Neutrophil (primary cell): Measurements from ENCODE around the gene NDUFV1.

ENCODE experiments used
- H3K27ac ChIP-seq: fragments of 200-600 bp; sonication (generic); 2 replicates; pipeline ENCODE4 v1.5.1; 2016; ENCODE audit warnings: mild to moderate bottlenecking, moderate library complexity
- H3K27me3 ChIP-seq: fragments of 200-600 bp; sonication (generic); 2 replicates; pipeline ENCODE4 v1.6.0; 2016; ENCODE audit warnings: mild to moderate bottlenecking
- H3K36me3 ChIP-seq: fragments of 200-600 bp; sonication (generic); 2 replicates; pipeline ENCODE4 v1.5.1; 2017
- H3K4me1 ChIP-seq, 2 experiments: fragments of 200-600 bp in 1 of 2; sonication (generic) in 1 of 2; 1 replicate in 1 of 2; 2 replicates in 1 of 2; pipeline versions ENCODE4 v1.5.1 to v1.6.1; 2013 to 2016; ENCODE audit warnings: low read depth in 1 of 2, low read length in 1 of 2, mild to moderate bottlenecking in 1 of 2, moderate library complexity in 1 of 2; ENCODE audit not compliant: control insufficient read depth in 1 of 2, insufficient read depth in 1 of 2
- H3K4me3 ChIP-seq, 2 experiments: fragments of 200-600 bp in 1 of 2; sonication (generic) in 1 of 2; 1 replicate in 1 of 2; 2 replicates in 1 of 2; pipeline ENCODE4 v1.5.1; 2013 to 2016; ENCODE audit warnings: low read depth in 1 of 2, low read length in 1 of 2, mild to moderate bottlenecking in 1 of 2, moderate library complexity in 1 of 2
- H3K9me3 ChIP-seq: fragments of 200-600 bp; sonication (generic); 2 replicates; pipeline ENCODE4 v1.5.1; 2016
- TF ChIP-seq, protein P1 (sequence below): fragments of 200-600 bp; sonication (generic); IDR thresholded peaks from 2 replicates; pipeline ENCODE4 v1.5.1; 2016; ENCODE audit warnings: antibody characterized with exemption

Gene NDUFV1

DNA sequence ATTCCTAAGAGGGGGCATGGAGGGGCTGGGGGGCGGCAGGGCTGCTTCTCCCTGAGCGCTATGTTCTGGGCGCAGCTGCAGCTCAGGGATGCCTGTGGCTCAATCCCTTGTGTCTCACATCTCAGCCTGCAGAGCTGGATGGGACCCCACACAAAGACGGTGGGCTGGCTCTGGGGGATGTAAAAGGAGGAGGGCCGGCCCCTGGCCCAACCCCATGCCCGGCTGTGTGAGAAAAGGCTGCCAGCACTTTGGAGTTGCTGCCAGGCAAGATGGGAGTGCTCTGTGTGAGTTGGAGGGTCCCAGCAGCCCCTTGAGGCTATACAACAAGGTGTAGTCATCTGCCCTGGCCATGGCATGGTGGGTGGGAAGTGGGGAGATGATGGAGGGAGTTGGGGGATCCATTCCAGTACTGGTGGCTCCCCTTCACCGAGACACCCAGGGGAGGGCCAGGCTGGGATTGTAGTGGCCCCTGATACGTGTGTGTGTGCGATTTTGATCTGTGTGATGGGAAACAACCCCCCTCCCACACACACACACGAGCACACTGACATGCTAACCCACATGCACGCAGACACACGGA, 34.1 kb downstream of the NDUFV1 start:
- Histone ChIP-seq H3K27me3 (peaks cover 13% of the 10 kb centered on the region), H3K4me1 (no peaks in the 10 kb centered on the region), H3K4me3 (no peak overlapping the region), H3K9me3 (no peaks in the 10 kb centered on the region), H3K27ac (no peak overlapping the region), H3K36me3 (no peaks in the 10 kb centered on the region)
- TF ChIP-seq, protein P1, sequence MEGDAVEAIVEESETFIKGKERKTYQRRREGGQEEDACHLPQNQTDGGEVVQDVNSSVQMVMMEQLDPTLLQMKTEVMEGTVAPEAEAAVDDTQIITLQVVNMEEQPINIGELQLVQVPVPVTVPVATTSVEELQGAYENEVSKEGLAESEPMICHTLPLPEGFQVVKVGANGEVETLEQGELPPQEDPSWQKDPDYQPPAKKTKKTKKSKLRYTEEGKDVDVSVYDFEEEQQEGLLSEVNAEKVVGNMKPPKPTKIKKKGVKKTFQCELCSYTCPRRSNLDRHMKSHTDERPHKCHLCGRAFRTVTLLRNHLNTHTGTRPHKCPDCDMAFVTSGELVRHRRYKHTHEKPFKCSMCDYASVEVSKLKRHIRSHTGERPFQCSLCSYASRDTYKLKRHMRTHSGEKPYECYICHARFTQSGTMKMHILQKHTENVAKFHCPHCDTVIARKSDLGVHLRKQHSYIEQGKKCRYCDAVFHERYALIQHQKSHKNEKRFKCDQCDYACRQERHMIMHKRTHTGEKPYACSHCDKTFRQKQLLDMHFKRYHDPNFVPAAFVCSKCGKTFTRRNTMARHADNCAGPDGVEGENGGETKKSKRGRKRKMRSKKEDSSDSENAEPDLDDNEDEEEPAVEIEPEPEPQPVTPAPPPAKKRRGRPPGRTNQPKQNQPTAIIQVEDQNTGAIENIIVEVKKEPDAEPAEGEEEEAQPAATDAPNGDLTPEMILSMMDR = no peak

DNA sequence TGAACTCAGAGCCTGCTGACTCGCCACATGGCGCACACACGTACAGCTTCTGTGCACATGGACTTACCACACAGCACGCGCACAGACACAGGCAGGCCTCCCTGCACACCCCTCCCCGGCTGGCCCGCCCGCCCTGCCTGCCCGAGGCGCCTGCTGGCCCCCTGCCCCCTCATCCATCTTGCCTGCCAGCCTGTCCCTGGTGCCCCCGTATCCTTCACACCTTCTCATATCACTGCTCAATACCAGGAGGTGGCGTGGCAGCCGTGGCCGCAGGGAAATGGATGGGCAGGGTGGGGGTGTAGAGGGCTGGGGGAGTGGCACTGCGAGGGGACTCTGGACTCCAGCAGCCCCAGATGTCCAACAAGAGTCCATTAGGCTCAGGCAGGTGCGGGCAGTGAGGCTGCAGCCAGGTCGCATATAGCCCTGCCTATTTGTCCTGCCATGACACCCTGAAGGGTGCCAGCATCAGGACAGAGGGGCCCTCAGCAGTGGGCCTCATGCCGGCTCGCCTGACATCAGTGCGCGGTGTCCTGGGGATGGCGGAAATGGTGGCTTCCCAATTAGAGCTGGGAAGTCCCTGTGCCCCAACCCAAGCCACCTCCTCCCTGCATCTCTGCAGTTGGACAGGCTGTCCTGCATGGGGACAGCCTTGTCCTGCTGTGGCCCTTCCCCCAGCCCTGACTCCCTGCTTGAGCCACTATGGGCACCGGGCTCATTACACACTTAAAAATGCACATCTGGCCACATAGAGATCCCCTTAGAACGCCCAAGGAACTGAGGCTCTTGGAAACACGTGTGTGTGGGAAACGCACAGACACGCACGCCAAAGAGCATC, 34.8 kb downstream of the NDUFV1 start:
- Histone ChIP-seq H3K36me3 (no peaks in the 10 kb centered on the region), H3K4me3 (no peak overlapping the region), H3K27me3 (peaks cover 16% of the 10 kb centered on the region), H3K27ac (no peak overlapping the region), H3K4me1 (peaks cover under 1 to 1% of the 10 kb centered on the region in 2 experiments), H3K9me3 (no peaks in the 10 kb centered on the region)
- TF ChIP-seq, protein P1 = no peak

DNA sequence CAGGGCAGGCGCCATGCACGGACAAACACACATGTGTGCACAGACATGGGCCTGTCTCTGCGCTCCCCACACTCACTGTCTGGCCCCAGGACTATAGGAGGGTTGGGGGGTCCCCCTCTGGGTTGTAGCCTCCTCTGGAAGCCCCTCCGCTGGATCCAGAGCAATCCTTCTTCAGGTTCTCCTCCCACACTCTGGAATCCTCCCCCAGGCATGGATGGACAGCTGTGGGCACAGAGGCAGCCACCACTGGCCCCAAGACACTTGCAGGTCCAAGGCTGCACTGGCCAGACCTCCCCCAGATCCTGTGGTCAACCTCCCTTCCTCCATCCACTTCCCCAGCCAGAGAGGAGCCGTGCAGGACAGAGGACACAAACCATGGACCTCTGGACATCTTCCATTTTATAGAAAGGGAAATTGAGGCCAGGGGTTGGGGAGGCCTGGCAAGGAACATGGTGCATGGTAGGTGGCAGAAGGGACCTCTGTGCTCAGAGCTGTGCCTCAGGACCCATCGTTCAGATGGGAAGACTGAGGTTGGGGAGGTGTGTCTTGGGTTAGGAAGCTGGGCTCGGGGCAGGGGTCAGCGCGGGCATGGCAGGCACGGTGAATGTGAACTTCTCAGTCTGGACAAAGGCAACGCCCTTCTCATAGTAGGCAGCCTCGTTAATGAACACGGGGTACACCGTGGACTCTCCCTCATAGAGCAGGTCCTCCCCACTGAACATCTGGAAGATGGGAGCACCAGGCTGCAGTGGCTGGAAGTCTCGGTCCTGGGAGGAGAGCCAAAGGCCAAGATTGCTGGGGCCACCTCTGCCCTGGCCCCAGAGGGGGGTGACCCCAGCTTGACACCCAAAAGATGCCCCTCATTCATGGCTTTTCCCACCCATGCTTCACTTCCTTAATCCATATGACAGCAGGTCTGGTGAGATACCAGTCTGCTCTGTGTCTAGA, 35.7 kb downstream of the NDUFV1 start:
- Histone ChIP-seq H3K9me3 (no peaks in the 10 kb centered on the region), H3K4me3 (no peak overlapping the region), H3K36me3 (no peaks in the 10 kb centered on the region), H3K27me3 (peaks cover 25% of the 10 kb centered on the region), H3K4me1 (peaks cover 4 to 6% of the 10 kb centered on the region in 2 experiments), H3K27ac (no peak overlapping the region)
- TF ChIP-seq, protein P1 = no peak

DNA sequence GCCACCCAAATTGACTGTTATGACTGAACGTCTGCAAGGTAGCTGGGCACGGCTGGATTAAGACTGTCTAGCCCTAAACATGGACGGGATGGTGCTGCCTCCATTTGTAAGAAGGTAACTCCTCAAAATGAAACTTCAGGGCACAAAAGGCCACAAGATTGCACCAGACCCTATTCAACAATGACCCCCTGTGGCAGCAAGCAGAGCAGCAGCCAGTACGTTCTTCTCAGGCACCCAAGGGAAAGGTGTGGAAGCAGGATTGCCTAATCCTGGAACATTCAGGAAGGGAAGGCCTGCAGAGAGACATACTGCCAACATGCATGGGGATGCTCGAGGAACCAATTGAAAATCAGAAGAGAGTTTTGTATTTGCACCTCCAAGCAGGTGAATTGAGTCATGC, 37.3 kb downstream of the NDUFV1 start:
- peaks cover 4 to 6% of the 10 kb centered on the region in 2 experiments for H3K4me1 ChIP-seq

More for the DNA sequence above, 37.3 kb downstream of the NDUFV1 start:
- no peak overlapping the region for H3K27ac ChIP-seq
- H3K27me3 ChIP-seq = peaks cover 41% of the 10 kb centered on the region
- no peaks in the 10 kb centered on the region for H3K36me3 ChIP-seq
- no peak overlapping the region for H3K4me3 ChIP-seq
- TF ChIP-seq, protein P1 = no peak
- no peaks in the 10 kb centered on the region for H3K9me3 ChIP-seq
